VCaP (cell line): ENCODE results near the gene RIMKLA.

Experiments used
- H3K27ac ChIP-seq: fragments of 450-650 bp; 2 replicates; pipeline ENCODE4 v1.5.1; 2017
- CTCF ChIP-seq: fragments of 450-650 bp; conservative IDR thresholded peaks from 2 replicates; pipeline ENCODE4 v1.5.1; 2017; ENCODE audit warnings: mild to moderate bottlenecking, moderate library complexity

Gene RIMKLA

GRCh38 chr1:42430286-42431135 is 49.9 kb downstream of the RIMKLA start:
- H3K27ac ChIP-seq: no peak overlapping the region
- TF ChIP-seq CTCF: no peak

GRCh38 chr1:42431514-42431913 is 50.9 kb downstream of the RIMKLA start:
- no peak for TF ChIP-seq CTCF

GRCh38 chr1:42432714-42433113 is 52.1 kb downstream of the RIMKLA start:
- no peak for TF ChIP-seq CTCF
- H3K27ac ChIP-seq: no peak overlapping the region

More at GRCh38 chr1:42431514-42431913, 50.9 kb downstream of the RIMKLA start:
- no peak overlapping the region for H3K27ac ChIP-seq

GRCh38 chr1:42433369-42433768 is 52.8 kb downstream of the RIMKLA start:
- no peak overlapping the region for H3K27ac ChIP-seq
- TF ChIP-seq CTCF: no peak

GRCh38 chr1:42434340-42434739 is 53.7 kb downstream of the RIMKLA start:
- no peak overlapping the region for H3K27ac ChIP-seq
- TF ChIP-seq CTCF: no peak

GRCh38 chr1:42439940-42440339 is 59.3 kb downstream of the RIMKLA start:
- TF ChIP-seq CTCF: no peak
- no peak overlapping the region for H3K27ac ChIP-seq

GRCh38 chr1:42442662-42443061 is 62.1 kb downstream of the RIMKLA start:
- no peak for TF ChIP-seq CTCF
- H3K27ac ChIP-seq: no peak overlapping the region
